Prostate gland (tissue), 2 donors: Measurements from ENCODE around the gene PARP16. TPM values are rescaled to one million over a fixed set of nuclear protein-coding genes. Genes with fewer than 3 reads are reported as not detected.

Source experiments
- DNase-seq: peaks from one replicate; pipeline ENCODE4 v3.0.0-alpha.2; 2019; ENCODE audit warnings: low spot score
- H3K27ac ChIP-seq, 2 donors: fragments of 200-600 bp; sonication (generic); 2 replicates each; pipeline ENCODE4 v1.5.1; 2017 to 2019
- H3K27me3 ChIP-seq: fragments of 200-600 bp; sonication (generic); replicated peaks from 2 replicates; pipeline ENCODE4 v1.5.1; 2019; ENCODE audit not compliant: insufficient read depth
- H3K36me3 ChIP-seq, 2 donors: fragments of 200-600 bp; sonication (generic); 1 replicate in 1 of 2; 2 replicates in 1 of 2; pipeline versions ENCODE4 v1.5.1 to v1.8.1; 2017 to 2019
- H3K4me1 ChIP-seq: fragments of 200-600 bp; sonication (generic); replicated peaks from 2 replicates; pipeline ENCODE4 v1.5.1; 2019
- H3K4me3 ChIP-seq, 2 donors: fragments of 200-600 bp; sonication (generic); 2 replicates each; pipeline ENCODE4 v1.5.1; 2017 to 2019
- H3K9me3 ChIP-seq: fragments of 200-600 bp; sonication (generic); 2 replicates; pipeline ENCODE4 v1.5.1; 2017
- POLR2A ChIP-seq: fragments of 450-650 bp; IDR thresholded peaks from one replicate; pipeline ENCODE4 v1.6.1; 2016; ENCODE audit warnings: antibody characterized with exemption, mild to moderate bottlenecking
- POLR2AphosphoS5 ChIP-seq: sonication (generic); formaldehyde crosslinking; IDR thresholded peaks from one replicate; pipeline ENCODE4 v1.6.1; 2017; ENCODE audit warnings: antibody characterized with exemption
- WGBS: methylation state at CpG from one replicate; pipeline ENCODE4 v1.1.5; 2018; 5-methylcytosine and 5-hydroxymethylcytosine counted together
- intact Hi-C: fragments of 100-400 bp; cut with DNase I; formaldehyde crosslinking; loops from one replicate; pipeline ENCODE4 v1.14.2; 2022
- total RNA-seq, 2 donors: library from RNA; depleted of rRNA; stranded (reverse); fragments of >200 nt; gene quantifications; one replicate each; pipeline ENCODE4 v1.1.0, GENCODE V29; 2016
- TF ChIP-seq, protein P1 (sequence below), 4 experiments: fragments of 200-600 bp in 2 of 4; fragments of 450-650 bp in 2 of 4; sonication (generic) in 2 of 4; IDR thresholded peaks; 1 replicate in 3 of 4; 2 replicates in 1 of 4; pipeline ENCODE4 v1.5.1; 2016 to 2019; ENCODE audit warnings: antibody characterized with exemption in 4 of 4, mild to moderate bottlenecking in 2 of 4, moderate library complexity in 2 of 4

PARP16 gene
- total RNA-seq, 2 donors from 2014 or later = 13.0 to 17.0 TPM

DNA sequence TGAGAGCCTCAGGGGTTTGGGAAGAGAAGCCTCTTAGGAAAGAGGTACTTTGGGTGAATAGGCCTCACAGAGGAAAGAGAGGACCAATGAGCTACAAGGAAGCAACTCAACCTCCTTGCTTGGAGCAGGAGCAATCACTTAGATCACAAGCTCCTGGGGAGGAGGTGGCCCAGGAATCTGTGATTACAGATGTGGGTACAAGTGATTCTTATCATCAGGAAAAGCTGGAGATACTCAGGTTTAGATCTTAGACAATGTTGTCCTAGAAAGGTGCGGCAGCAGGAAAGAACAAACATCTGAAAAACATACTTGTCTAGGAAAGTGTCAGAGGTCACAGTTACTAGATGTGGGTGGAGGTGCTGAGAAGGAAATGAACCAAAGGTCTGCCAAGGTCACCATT lies 8.2 kb downstream of the PARP16 start:
- no peak overlapping the region for H3K27ac ChIP-seq
- no peaks in the 10 kb centered on the region for H3K27me3 ChIP-seq
- H3K36me3 ChIP-seq = no peaks in the 10 kb centered on the region
- no peak for DNase-seq
- no peaks in the 10 kb centered on the region for H3K4me1 ChIP-seq
- no peak overlapping the region for H3K4me3 ChIP-seq
- TF ChIP-seq POLR2A (no peak), POLR2AphosphoS5 (no peak)
- TF ChIP-seq, protein P1, sequence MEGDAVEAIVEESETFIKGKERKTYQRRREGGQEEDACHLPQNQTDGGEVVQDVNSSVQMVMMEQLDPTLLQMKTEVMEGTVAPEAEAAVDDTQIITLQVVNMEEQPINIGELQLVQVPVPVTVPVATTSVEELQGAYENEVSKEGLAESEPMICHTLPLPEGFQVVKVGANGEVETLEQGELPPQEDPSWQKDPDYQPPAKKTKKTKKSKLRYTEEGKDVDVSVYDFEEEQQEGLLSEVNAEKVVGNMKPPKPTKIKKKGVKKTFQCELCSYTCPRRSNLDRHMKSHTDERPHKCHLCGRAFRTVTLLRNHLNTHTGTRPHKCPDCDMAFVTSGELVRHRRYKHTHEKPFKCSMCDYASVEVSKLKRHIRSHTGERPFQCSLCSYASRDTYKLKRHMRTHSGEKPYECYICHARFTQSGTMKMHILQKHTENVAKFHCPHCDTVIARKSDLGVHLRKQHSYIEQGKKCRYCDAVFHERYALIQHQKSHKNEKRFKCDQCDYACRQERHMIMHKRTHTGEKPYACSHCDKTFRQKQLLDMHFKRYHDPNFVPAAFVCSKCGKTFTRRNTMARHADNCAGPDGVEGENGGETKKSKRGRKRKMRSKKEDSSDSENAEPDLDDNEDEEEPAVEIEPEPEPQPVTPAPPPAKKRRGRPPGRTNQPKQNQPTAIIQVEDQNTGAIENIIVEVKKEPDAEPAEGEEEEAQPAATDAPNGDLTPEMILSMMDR (IDR thresholded peaks at IDR 0.05) = no peak
- intact Hi-C loops = loop anchor here (10.0 kb wide), 1 partner anchor 244 kb away; no protein-coding TSS in a partner anchor
- H3K9me3 ChIP-seq = no peaks in the 10 kb centered on the region
- 78% methylated on average over 1 of the region's 1 CpG for WGBS

DNA sequence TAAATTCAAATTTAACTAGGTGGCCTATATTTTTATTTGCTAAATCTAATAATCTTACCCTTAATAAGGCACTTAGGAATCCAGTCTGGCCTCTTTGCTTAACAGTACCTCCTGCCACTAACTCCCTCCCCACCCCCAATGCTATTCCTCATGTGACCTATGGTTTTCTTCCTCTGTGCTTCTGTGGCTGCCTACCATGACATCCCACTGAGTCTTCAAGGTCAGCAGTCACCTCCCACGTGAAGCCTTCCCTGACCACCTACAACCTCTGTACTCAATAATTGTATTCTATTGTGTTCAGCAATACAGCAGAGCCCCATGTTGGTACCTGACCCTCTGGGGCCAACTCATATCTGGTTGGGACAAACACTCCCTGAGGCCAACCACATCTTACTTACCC lies 9.7 kb downstream of the PARP16 start:
- Histone ChIP-seq H3K27ac (no peak overlapping the region), H3K4me1 (no peaks in the 10 kb centered on the region), H3K4me3 (no peak overlapping the region), H3K9me3 (no peaks in the 10 kb centered on the region), H3K36me3 (no peaks in the 10 kb centered on the region), H3K27me3 (no peaks in the 10 kb centered on the region)
- 83% methylated on average over 1 of the region's 1 CpG for whole genome bisulfite sequencing
- intact Hi-C loops = loop anchor here (10.0 kb wide), 1 partner anchor 242 kb away; no protein-coding TSS in a partner anchor
- DNase-seq = no peak
- TF ChIP-seq POLR2A (no peak), POLR2AphosphoS5 (no peak)
- TF ChIP-seq, protein P1 (IDR thresholded peaks at IDR 0.05) = no peak

DNA sequence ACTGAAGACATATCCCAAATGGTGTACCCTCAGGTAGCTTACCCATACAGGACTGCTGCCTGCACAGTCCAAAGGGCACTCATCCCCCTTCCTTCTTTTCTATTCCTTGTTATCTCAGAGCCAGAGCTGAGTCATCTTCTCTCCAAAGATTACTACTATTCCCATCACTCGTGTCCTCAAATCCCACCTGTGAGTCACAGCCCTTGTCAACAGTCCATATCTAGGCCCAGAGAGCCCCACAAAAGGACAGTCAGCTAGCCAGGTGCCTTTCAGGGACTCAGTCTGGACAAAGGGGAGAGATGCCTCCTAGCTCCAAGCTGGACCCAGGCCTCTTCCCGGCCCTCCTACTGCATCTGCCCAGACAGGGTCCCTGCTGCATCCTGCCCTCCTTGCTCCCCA lies 11.0 kb downstream of the PARP16 start:
- Histone ChIP-seq H3K36me3 (no peaks in the 10 kb centered on the region), H3K9me3 (no peaks in the 10 kb centered on the region), H3K4me1 (no peaks in the 10 kb centered on the region), H3K4me3 (no peak overlapping the region), H3K27me3 (no peaks in the 10 kb centered on the region), H3K27ac (no peak overlapping the region)
- intact Hi-C loops = loop anchor here (10.0 kb wide), 1 partner anchor 241 kb away; no protein-coding TSS in a partner anchor
- TF ChIP-seq, protein P1 (IDR thresholded peaks at IDR 0.05) = no peak
- no peak for TF ChIP-seq POLR2A
- TF ChIP-seq POLR2AphosphoS5 = no peak
- no peak for DNase-seq
- 74% methylated on average over 2 of the region's 2 CpGs for WGBS

DNA sequence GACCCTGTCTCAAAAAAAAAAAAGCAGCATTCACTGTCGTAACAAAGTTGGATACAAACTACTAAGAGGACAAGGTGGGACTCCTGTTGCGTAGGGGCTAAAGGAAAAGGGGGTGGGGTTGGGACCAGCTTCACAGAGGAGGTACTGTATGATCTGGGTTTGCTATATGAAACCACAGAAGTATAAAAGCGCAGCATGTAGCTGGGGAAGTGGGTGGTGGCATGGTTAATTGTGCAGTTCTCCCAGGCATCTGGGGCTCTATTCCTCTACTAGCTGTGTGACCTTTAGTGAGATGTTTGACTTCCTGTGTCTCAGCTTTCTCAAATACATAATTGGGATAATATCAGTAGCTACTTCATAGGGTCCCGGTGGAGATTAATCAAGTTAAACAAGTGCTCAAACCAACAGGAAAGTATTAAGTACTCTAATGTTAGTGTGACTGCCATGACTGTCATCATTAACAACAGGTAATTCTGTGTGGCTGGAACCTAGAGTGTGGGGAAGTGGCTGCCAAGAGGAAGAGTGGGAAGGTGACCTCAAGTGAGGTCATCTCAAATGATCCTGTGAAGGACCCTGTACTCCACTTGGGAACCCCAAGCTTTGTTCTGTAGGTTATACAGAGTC lies 11.5 kb downstream of the PARP16 start:
- no peaks in the 10 kb centered on the region for H3K4me1 ChIP-seq
- H3K27ac ChIP-seq = no peak overlapping the region
- H3K27me3 ChIP-seq = no peaks in the 10 kb centered on the region
- intact Hi-C loops = loop anchor here (10.0 kb wide), 1 partner anchor 240 kb away; no protein-coding TSS in a partner anchor
- WGBS = 74% methylated on average over 4 of the region's 4 CpGs
- TF ChIP-seq POLR2A (no peak), POLR2AphosphoS5 (no peak)
- TF ChIP-seq, protein P1 (IDR thresholded peaks at IDR 0.05) = no peak
- no peak overlapping the region for H3K4me3 ChIP-seq
- H3K36me3 ChIP-seq = no peaks in the 10 kb centered on the region
- H3K9me3 ChIP-seq = no peaks in the 10 kb centered on the region
- no peak for DNase-seq
